ENCODE data around the gene UNC119B.
"Not testable (repeated sequence)": the region's sequence is repeated elsewhere in the genome, so short reads cannot be mapped to it uniquely, and the experiment has no call there.

The UNC119B gene

GRCh38 chr12:120668091-120668867, 42.0 kb upstream of the UNC119B start:
- no peak overlapping the region for H3K4me3 ChIP-seq (ENCODE audit: low read depth in 1 of 2, low read length in 1 of 2)
- H3K36me3 ChIP-seq: no peaks in the 10 kb centered on the region
- H3K27me3 ChIP-seq: no peaks in the 10 kb centered on the region
- no peaks in the 10 kb centered on the region for H3K4me1 ChIP-seq (ENCODE audit: control insufficient read depth in 1 of 2, insufficient read depth in 1 of 2, low read depth in 1 of 2, low read length in 1 of 2)
- no peak for TF ChIP-seq CTCF (IDR thresholded peaks at IDR 0.05)
- H3K27ac ChIP-seq: no peak overlapping the region
- no peaks in the 10 kb centered on the region for H3K9me3 ChIP-seq

- Histone ChIP-seq H3K4me1 (ENCODE audit: control insufficient read depth in 1 of 2, insufficient read depth in 1 of 2, low read depth in 1 of 2, low read length in 1 of 2) (no peaks in the 10 kb centered on the region), H3K36me3 (no peaks in the 10 kb centered on the region), H3K9me3 (no peaks in the 10 kb centered on the region), H3K27me3 (no peaks in the 10 kb centered on the region), H3K27ac (no peak overlapping the region), H3K4me3 (ENCODE audit: low read depth in 1 of 2, low read length in 1 of 2) (no peak overlapping the region)
- TF ChIP-seq CTCF (IDR thresholded peaks at IDR 0.05): no peak
Measured at GRCh38 chr12:120668868-120669840, 41.1 kb upstream of the UNC119B start.

- not testable (repeated sequence) for H3K4me1 ChIP-seq (ENCODE audit: control insufficient read depth in 1 of 2, insufficient read depth in 1 of 2, low read depth in 1 of 2, low read length in 1 of 2); H3K27me3 ChIP-seq; H3K9me3 ChIP-seq; H3K36me3 ChIP-seq; H3K27ac ChIP-seq; H3K4me3 ChIP-seq (ENCODE audit: low read depth in 1 of 2, low read length in 1 of 2)
Measured at GRCh38 chr12:120670237-120670636, 40.0 kb upstream of the UNC119B start.

- H3K27ac ChIP-seq: no peak overlapping the region
- no peak for TF ChIP-seq CTCF (IDR thresholded peaks at IDR 0.05)
- no peak overlapping the region for H3K4me3 ChIP-seq (ENCODE audit: low read depth in 1 of 2, low read length in 1 of 2)
- H3K4me1 ChIP-seq (ENCODE audit: control insufficient read depth in 1 of 2, insufficient read depth in 1 of 2, low read depth in 1 of 2, low read length in 1 of 2): no peaks in the 10 kb centered on the region
- H3K36me3 ChIP-seq: no peaks in the 10 kb centered on the region
- H3K9me3 ChIP-seq: no peaks in the 10 kb centered on the region
- H3K27me3 ChIP-seq: no peaks in the 10 kb centered on the region
Measured at GRCh38 chr12:120670667-120671066, 39.6 kb upstream of the UNC119B start.

- H3K4me3 ChIP-seq (ENCODE audit: low read depth in 1 of 2, low read length in 1 of 2): no peak overlapping the region
- no peaks in the 10 kb centered on the region for H3K4me1 ChIP-seq (ENCODE audit: control insufficient read depth in 1 of 2, insufficient read depth in 1 of 2, low read depth in 1 of 2, low read length in 1 of 2)
- no peaks in the 10 kb centered on the region for H3K36me3 ChIP-seq
- H3K9me3 ChIP-seq: no peaks in the 10 kb centered on the region
- no peak for TF ChIP-seq CTCF (IDR thresholded peaks at IDR 0.05)
- H3K27ac ChIP-seq: no peak overlapping the region
- no peaks in the 10 kb centered on the region for H3K27me3 ChIP-seq
Measured at GRCh38 chr12:120674097-120674636, 36.1 kb upstream of the UNC119B start.
